Tibial nerve (tissue), 4 donors: Measurements from ENCODE around the gene CLEC2B. TPM values are rescaled to one million over a fixed set of nuclear protein-coding genes. Genes with fewer than 3 reads are reported as not detected.
A peak's percentile ranks its signal among the peaks of the same experiment; 100 is the strongest.

Source experiments
- DNase-seq, 2 donors: peaks; one replicate each; pipeline ENCODE4 v3.0.0-alpha.2; 2019; ENCODE audit warnings: low spot score in 2 of 2
- H3K27ac ChIP-seq, 4 donors: fragments of 200-600 bp; sonication (generic) in 3 of 4; one replicate each; pipeline ENCODE4 v1.5.1; 2017 to 2019; ENCODE audit warnings: mild to moderate bottlenecking in 1 of 4
- H3K27me3 ChIP-seq, 2 donors: fragments of 200-600 bp; sonication (generic) in 1 of 2; one replicate each; pipeline versions ENCODE4 v1.5.1 to v1.6.0; 2017 to 2019
- H3K36me3 ChIP-seq, 3 donors: fragments of 200-600 bp; sonication (generic); one replicate each; pipeline ENCODE4 v1.5.1; 2018 to 2019
- H3K4me1 ChIP-seq, 4 donors: fragments of 200-600 bp; sonication (generic) in 3 of 4; one replicate each; pipeline ENCODE4 v1.5.1; 2017 to 2019
- H3K4me3 ChIP-seq, 4 donors: fragments of 200-600 bp; sonication (generic) in 3 of 4; one replicate each; pipeline ENCODE4 v1.5.1; 2017 to 2019; ENCODE audit warnings: mild to moderate bottlenecking in 1 of 4, moderate library complexity in 1 of 4
- H3K9me3 ChIP-seq, 4 donors: fragments of 200-600 bp; sonication (generic) in 3 of 4; one replicate each; pipeline ENCODE4 v1.5.1; 2017 to 2019
- EP300 ChIP-seq, 2 donors: sonication (generic); formaldehyde crosslinking; IDR thresholded peaks; one replicate each; pipeline ENCODE4 v1.6.1; 2017; ENCODE audit warnings: antibody characterized with exemption in 2 of 2, mild to moderate bottlenecking in 1 of 2
- POLR2A ChIP-seq, 2 donors: fragments of 450-650 bp; IDR thresholded peaks; one replicate each; pipeline ENCODE4 v1.6.1; 2017; ENCODE audit warnings: antibody characterized with exemption in 2 of 2, mild to moderate bottlenecking in 2 of 2, moderate library complexity in 2 of 2
- WGBS, 2 donors: methylation state at CpG; one replicate each; pipeline ENCODE4 v1.1.5; 2018; 5-methylcytosine and 5-hydroxymethylcytosine counted together
- total RNA-seq, 4 donors: library from RNA; depleted of rRNA; stranded (reverse); fragments of >200 nt; gene quantifications; one replicate each; pipeline ENCODE4 v1.1.0, GENCODE V29; 2016
- TF ChIP-seq, protein P1 (sequence below), 5 experiments: fragments of 200-600 bp in 3 of 5; fragments of 450-650 bp in 2 of 5; sonication (generic) in 3 of 5; IDR thresholded peaks; one replicate each; pipeline ENCODE4 v1.5.1; 2016 to 2019; ENCODE audit warnings: antibody characterized with exemption in 5 of 5, mild to moderate bottlenecking in 3 of 5, moderate library complexity in 2 of 5

The CLEC2B gene
- total RNA-seq, 4 donors from 2014 or later: 15.3 to 40.4 (median 22.7) TPM

DNA sequence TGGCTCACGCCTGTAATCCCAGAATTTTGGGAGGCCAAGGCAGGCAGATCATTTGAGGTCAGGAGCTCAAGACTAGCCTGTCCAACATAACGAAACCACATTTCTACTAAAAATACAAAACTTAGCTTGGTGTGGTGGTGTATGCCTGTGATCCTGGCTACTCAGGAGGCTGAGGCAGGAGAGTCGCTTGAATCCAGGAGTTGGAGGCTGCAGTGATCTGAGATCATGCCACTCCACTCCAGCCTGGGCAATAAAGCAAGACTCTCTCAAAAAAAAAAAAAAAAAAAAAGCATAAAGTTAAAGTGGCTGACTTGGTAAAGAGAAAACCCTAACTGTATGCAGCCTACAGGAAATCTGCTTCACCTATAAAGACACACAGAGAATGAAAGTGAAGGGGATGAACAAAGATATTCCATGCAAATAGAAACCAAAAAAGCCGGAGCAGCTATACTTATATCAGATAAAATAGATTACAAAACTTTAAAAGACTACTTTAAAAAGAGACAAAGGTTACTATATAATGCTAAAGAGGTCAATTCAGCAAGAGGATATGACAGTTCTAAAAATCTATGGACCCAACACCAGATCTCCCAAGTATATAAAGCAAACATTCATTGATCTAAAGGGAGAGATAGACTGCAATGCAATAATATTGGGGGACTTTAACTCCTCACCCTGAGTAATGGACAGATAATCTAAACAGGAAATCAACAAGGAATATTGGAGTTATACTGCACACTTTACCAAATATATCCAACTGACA, 4.1 kb downstream of the CLEC2B start:
- no peak for DNase-seq
- Histone ChIP-seq H3K4me1 (peaks cover 0 to 17% (median 0%) of the 10 kb centered on the region in 4 donors), H3K36me3 (peaks cover 0 to 4% (median 0%) of the 10 kb centered on the region in 3 donors), H3K27me3 (no peaks in the 10 kb centered on the region), H3K27ac (peak overlapping the region in 3 of 4 donors; percentile 9 to 89 (median 55)), H3K9me3 (peaks cover 0 to 19% (median 4%) of the 10 kb centered on the region in 4 donors), H3K4me3 (peak overlapping the region in 2 of 4 donors; percentile 19 to 51)
- TF ChIP-seq, protein P1, sequence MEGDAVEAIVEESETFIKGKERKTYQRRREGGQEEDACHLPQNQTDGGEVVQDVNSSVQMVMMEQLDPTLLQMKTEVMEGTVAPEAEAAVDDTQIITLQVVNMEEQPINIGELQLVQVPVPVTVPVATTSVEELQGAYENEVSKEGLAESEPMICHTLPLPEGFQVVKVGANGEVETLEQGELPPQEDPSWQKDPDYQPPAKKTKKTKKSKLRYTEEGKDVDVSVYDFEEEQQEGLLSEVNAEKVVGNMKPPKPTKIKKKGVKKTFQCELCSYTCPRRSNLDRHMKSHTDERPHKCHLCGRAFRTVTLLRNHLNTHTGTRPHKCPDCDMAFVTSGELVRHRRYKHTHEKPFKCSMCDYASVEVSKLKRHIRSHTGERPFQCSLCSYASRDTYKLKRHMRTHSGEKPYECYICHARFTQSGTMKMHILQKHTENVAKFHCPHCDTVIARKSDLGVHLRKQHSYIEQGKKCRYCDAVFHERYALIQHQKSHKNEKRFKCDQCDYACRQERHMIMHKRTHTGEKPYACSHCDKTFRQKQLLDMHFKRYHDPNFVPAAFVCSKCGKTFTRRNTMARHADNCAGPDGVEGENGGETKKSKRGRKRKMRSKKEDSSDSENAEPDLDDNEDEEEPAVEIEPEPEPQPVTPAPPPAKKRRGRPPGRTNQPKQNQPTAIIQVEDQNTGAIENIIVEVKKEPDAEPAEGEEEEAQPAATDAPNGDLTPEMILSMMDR (IDR thresholded peaks at IDR 0.05): no peak
- no peak for TF ChIP-seq POLR2A (IDR thresholded peaks at IDR 0.05)
- TF ChIP-seq EP300 (IDR thresholded peaks at IDR 0.05): no peak
- 64 to 70% methylated on average over 4 of the region's 4 CpGs for WGBS, 2 donors

DNA sequence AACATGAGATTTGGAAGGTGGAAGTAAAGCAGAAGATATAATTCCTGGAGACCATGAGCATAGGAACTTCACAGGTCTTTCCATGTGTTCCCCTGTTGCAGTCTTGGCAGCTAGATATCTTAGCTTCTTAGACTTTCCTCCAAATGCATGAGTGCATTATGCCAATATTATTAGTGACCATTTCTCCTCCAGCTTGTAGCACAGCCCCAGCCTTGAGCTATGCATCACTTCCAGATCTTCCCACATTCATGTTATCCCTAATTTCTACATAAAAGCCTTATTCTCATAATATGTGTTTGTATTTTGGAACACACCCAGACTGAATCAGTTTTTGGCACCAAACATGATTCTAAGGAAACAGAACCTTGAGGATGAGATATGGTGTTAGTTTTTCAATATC, 11.0 kb downstream of the CLEC2B start:
- H3K36me3 ChIP-seq: peaks cover 0 to 20% (median 0%) of the 10 kb centered on the region in 3 donors
- no peak overlapping the region for H3K4me3 ChIP-seq
- H3K4me1 ChIP-seq: peaks cover 0 to 5% (median 0%) of the 10 kb centered on the region in 4 donors
- no peak overlapping the region for H3K27ac ChIP-seq
- peaks cover 0 to 7% (median under 1%) of the 10 kb centered on the region in 4 donors for H3K9me3 ChIP-seq
- no peaks in the 10 kb centered on the region for H3K27me3 ChIP-seq
- TF ChIP-seq EP300 (IDR thresholded peaks at IDR 0.05) (no peak), POLR2A (IDR thresholded peaks at IDR 0.05) (no peak)
- TF ChIP-seq, protein P1 (IDR thresholded peaks at IDR 0.05): no peak
- no peak for DNase-seq

DNA sequence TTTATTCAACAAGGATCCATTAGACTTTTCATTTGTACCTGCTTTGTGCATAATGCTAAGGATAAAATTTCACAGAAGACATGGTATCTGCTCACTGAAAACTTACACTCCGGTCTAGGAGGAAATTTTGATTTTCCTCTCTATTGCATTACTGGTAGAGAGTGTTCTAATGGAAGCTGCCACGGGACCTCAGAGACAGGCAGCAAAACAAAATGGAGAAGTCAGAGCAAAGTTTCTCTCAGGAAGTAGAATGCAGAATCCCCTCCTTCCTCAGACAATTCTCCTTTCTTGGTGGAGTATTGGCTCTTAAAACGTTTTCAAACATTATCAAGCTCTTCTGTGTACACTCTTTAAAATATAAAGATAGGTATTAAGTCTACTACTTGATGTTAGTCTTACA, 12.3 kb downstream of the CLEC2B start:
- DNase-seq: no peak
- Histone ChIP-seq H3K4me1 (peaks cover 0 to 5% (median 0%) of the 10 kb centered on the region in 4 donors), H3K4me3 (no peak overlapping the region), H3K27me3 (no peaks in the 10 kb centered on the region), H3K36me3 (peaks cover 0 to 28% (median 0%) of the 10 kb centered on the region in 3 donors), H3K9me3 (no peaks in the 10 kb centered on the region), H3K27ac (no peak overlapping the region)
- 66 to 67% methylated on average over 3 of the region's 3 CpGs for WGBS, 2 donors
- TF ChIP-seq POLR2A (IDR thresholded peaks at IDR 0.05) (no peak), EP300 (IDR thresholded peaks at IDR 0.05) (no peak)
- TF ChIP-seq, protein P1 (IDR thresholded peaks at IDR 0.05): no peak

DNA sequence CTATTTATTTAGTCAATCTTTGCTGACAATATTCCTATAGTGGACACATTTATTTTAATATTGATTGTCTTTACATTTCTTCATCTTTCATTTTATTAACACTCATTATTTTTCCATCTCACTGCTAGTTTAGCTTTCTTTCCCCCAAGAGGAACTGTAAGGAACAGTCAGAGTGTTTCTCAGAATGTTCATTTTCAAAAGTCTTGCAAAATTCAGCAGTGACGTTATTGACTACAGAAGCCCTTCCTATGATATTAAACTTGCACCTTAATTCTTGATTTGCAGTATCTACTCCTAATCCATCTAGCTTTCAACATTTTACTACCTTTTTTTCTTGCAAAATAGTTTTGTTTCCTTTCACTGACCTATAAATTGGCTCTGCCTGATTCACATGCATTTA, 13.0 kb downstream of the CLEC2B start:
- H3K4me1 ChIP-seq: peaks cover 0 to 5% (median 0%) of the 10 kb centered on the region in 4 donors
- no peaks in the 10 kb centered on the region for H3K27me3 ChIP-seq
- peaks cover 0 to 34% (median 0%) of the 10 kb centered on the region in 3 donors for H3K36me3 ChIP-seq
- H3K9me3 ChIP-seq: no peaks in the 10 kb centered on the region
- TF ChIP-seq EP300 (IDR thresholded peaks at IDR 0.05) (no peak), POLR2A (IDR thresholded peaks at IDR 0.05) (no peak)
- TF ChIP-seq, protein P1 (IDR thresholded peaks at IDR 0.05): no peak
- H3K4me3 ChIP-seq: no peak overlapping the region
- WGBS, 2 donors: 67 to 76% methylated on average over 1 of the region's 1 CpG
- no peak for DNase-seq
- no peak overlapping the region for H3K27ac ChIP-seq

DNA sequence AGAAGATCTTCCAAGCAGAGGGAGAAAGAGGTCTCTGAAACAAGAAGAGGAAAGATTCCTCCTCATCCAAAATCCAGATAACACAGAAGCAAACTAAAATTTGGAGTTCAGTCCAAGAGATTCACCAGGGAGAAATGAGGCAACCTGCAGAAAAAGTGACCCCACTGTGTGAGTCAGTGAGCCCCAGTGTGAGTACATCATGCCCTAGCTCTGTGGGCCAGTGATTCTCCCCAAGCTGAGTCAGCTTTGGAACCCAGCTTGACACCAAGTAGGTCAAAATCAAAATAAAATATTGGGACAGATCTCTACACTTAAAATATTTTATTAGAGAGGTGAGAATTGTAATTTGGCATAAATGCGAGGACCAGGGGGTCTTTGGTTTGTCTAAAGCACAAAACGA, 17.2 kb downstream of the CLEC2B start:
- 82% methylated on average over 2 of the region's 2 CpGs for WGBS, 2 donors
- Histone ChIP-seq H3K27ac (no peak overlapping the region), H3K4me3 (no peak overlapping the region), H3K4me1 (no peaks in the 10 kb centered on the region), H3K36me3 (peaks cover 0 to 41% (median 0%) of the 10 kb centered on the region in 3 donors), H3K27me3 (no peaks in the 10 kb centered on the region), H3K9me3 (peaks cover 0 to 29% (median 0%) of the 10 kb centered on the region in 4 donors)
- no peak for TF ChIP-seq EP300 (IDR thresholded peaks at IDR 0.05)
- DNase-seq: no peak
